Measurements from ENCODE around the gene CAPN10.

The CAPN10 gene

GRCh38 chr2:240597054-240597418 is 10.5 kb downstream of the CAPN10 start:
- no peaks in the 10 kb centered on the region for H3K9me3 ChIP-seq (ENCODE audit: control insufficient read depth, low read length)
- H3K36me3 ChIP-seq (ENCODE audit: control insufficient read depth, insufficient read depth, low read length), result peaks cover 64% of the 10 kb centered on the region
- H3K4me3 ChIP-seq (ENCODE audit: insufficient read depth, low read depth, low read length, poor library complexity, severe bottlenecking), result no peak overlapping the region
- H3K27me3 ChIP-seq (replicated peaks; ENCODE audit: control insufficient read depth, insufficient read depth, low read length, poor library complexity, severe bottlenecking), result no peaks in the 10 kb centered on the region
- no peaks in the 10 kb centered on the region for H3K4me1 ChIP-seq (ENCODE audit: control insufficient read depth, insufficient read depth, low read length, poor library complexity, severe bottlenecking)
- no peak overlapping the region for H3K27ac ChIP-seq (ENCODE audit: insufficient read depth, low read length, poor library complexity, severe bottlenecking)
- DNase-seq, result no peak

GRCh38 chr2:240597419-240598181 is 11.1 kb downstream of the CAPN10 start:
- peaks cover 62% of the 10 kb centered on the region for H3K36me3 ChIP-seq (ENCODE audit: control insufficient read depth, insufficient read depth, low read length)
- no peaks in the 10 kb centered on the region for H3K27me3 ChIP-seq (replicated peaks; ENCODE audit: control insufficient read depth, insufficient read depth, low read length, poor library complexity, severe bottlenecking)
- H3K4me3 ChIP-seq (ENCODE audit: insufficient read depth, low read depth, low read length, poor library complexity, severe bottlenecking), result no peak overlapping the region
- H3K4me1 ChIP-seq (ENCODE audit: control insufficient read depth, insufficient read depth, low read length, poor library complexity, severe bottlenecking), result no peaks in the 10 kb centered on the region
- no peak overlapping the region for H3K27ac ChIP-seq (ENCODE audit: insufficient read depth, low read length, poor library complexity, severe bottlenecking)
- H3K9me3 ChIP-seq (ENCODE audit: control insufficient read depth, low read length), result no peaks in the 10 kb centered on the region
- no peak for DNase-seq

- Histone ChIP-seq H3K4me1 (ENCODE audit: control insufficient read depth, insufficient read depth, low read length, poor library complexity, severe bottlenecking) (no peaks in the 10 kb centered on the region), H3K9me3 (ENCODE audit: control insufficient read depth, low read length) (no peaks in the 10 kb centered on the region), H3K4me3 (ENCODE audit: insufficient read depth, low read depth, low read length, poor library complexity, severe bottlenecking) (no peak overlapping the region), H3K27me3 (replicated peaks; ENCODE audit: control insufficient read depth, insufficient read depth, low read length, poor library complexity, severe bottlenecking) (no peaks in the 10 kb centered on the region), H3K27ac (ENCODE audit: insufficient read depth, low read length, poor library complexity, severe bottlenecking) (no peak overlapping the region), H3K36me3 (ENCODE audit: control insufficient read depth, insufficient read depth, low read length) (peaks cover 56% of the 10 kb centered on the region)
- no peak for DNase-seq
Measured at GRCh38 chr2:240598311-240598911, 11.9 kb downstream of the CAPN10 start.

GRCh38 chr2:240599141-240599583 is 12.6 kb downstream of the CAPN10 start:
- Histone ChIP-seq H3K9me3 (ENCODE audit: control insufficient read depth, low read length) (no peaks in the 10 kb centered on the region), H3K27me3 (replicated peaks; ENCODE audit: control insufficient read depth, insufficient read depth, low read length, poor library complexity, severe bottlenecking) (no peaks in the 10 kb centered on the region), H3K4me1 (ENCODE audit: control insufficient read depth, insufficient read depth, low read length, poor library complexity, severe bottlenecking) (no peaks in the 10 kb centered on the region), H3K4me3 (ENCODE audit: insufficient read depth, low read depth, low read length, poor library complexity, severe bottlenecking) (no peak overlapping the region), H3K27ac (ENCODE audit: insufficient read depth, low read length, poor library complexity, severe bottlenecking) (no peak overlapping the region), H3K36me3 (ENCODE audit: control insufficient read depth, insufficient read depth, low read length) (peaks cover 52% of the 10 kb centered on the region)
- no peak for DNase-seq

GRCh38 chr2:240600451-240600961 is 14.0 kb downstream of the CAPN10 start:
- H3K27ac ChIP-seq (ENCODE audit: insufficient read depth, low read length, poor library complexity, severe bottlenecking), result no peak overlapping the region
- H3K27me3 ChIP-seq (replicated peaks; ENCODE audit: control insufficient read depth, insufficient read depth, low read length, poor library complexity, severe bottlenecking), result no peaks in the 10 kb centered on the region
- DNase-seq, result no peak
- H3K36me3 ChIP-seq (ENCODE audit: control insufficient read depth, insufficient read depth, low read length), result peaks cover 47% of the 10 kb centered on the region
- no peaks in the 10 kb centered on the region for H3K4me1 ChIP-seq (ENCODE audit: control insufficient read depth, insufficient read depth, low read length, poor library complexity, severe bottlenecking)
- no peak overlapping the region for H3K4me3 ChIP-seq (ENCODE audit: insufficient read depth, low read depth, low read length, poor library complexity, severe bottlenecking)
- no peaks in the 10 kb centered on the region for H3K9me3 ChIP-seq (ENCODE audit: control insufficient read depth, low read length)

DNA sequence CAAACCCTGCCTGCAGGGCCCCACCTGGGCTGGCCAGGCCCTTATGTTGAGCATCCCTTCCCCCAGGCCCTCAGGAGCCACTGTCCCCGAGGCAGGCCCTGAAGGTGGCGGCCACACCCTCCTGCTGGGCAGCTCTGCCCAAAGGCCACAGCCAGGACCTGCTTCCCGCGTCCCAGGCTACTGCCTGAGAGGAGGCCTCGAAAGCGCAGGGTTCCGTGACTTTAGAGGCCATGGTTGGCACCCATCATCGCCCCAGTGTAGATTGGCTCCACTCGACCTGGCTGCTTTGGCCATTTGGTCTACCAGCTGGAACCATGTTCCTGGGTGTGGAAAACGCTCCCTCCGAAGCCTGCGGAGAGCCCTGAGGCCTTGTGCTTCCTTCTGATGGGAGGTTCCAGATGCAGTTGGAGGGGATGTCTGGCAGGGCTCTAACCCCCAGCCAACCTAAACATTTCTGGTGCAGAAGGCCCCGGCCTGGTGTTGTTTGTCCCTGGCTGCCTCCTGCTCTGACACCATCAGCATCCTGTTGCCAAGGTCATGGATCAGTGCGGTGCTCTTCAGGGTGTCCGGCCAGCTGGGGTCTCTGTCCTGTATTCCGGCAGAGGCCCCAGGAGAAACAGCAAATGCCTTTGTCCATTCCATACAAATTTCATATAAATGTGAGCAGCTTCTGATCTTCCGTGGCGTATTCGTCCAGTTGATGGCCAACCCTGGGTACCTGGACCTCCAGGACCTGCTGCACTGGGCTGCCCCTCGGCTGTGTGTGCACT is 14.7 kb downstream of the CAPN10 start:
- H3K4me3 ChIP-seq (ENCODE audit: insufficient read depth, low read depth, low read length, poor library complexity, severe bottlenecking), result no peak overlapping the region
- no peaks in the 10 kb centered on the region for H3K9me3 ChIP-seq (ENCODE audit: control insufficient read depth, low read length)
- no peak overlapping the region for H3K27ac ChIP-seq (ENCODE audit: insufficient read depth, low read length, poor library complexity, severe bottlenecking)
- no peaks in the 10 kb centered on the region for H3K27me3 ChIP-seq (replicated peaks; ENCODE audit: control insufficient read depth, insufficient read depth, low read length, poor library complexity, severe bottlenecking)
- no peak for DNase-seq
- no peaks in the 10 kb centered on the region for H3K4me1 ChIP-seq (ENCODE audit: control insufficient read depth, insufficient read depth, low read length, poor library complexity, severe bottlenecking)
- peaks cover 40% of the 10 kb centered on the region for H3K36me3 ChIP-seq (ENCODE audit: control insufficient read depth, insufficient read depth, low read length)

DNA sequence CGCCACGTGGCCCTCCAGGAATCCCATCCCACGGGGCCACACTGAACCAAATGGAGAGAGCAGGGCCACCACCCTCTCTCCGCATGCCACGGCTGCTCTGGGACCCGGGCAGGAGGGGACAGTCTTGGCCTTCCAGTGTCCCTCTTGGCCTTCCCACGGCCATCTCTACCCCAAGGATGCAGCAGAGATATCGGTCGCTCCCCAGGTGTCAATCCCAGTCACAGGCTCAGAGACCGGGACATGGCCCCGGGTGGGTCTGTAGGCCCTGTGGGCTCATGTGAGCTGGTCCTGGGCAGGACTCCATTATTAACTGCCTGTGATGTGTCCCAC is 15.3 kb downstream of the CAPN10 start:
- Histone ChIP-seq H3K4me3 (ENCODE audit: insufficient read depth, low read depth, low read length, poor library complexity, severe bottlenecking) (no peak overlapping the region), H3K9me3 (ENCODE audit: control insufficient read depth, low read length) (no peaks in the 10 kb centered on the region), H3K27ac (ENCODE audit: insufficient read depth, low read length, poor library complexity, severe bottlenecking) (no peak overlapping the region), H3K4me1 (ENCODE audit: control insufficient read depth, insufficient read depth, low read length, poor library complexity, severe bottlenecking) (no peaks in the 10 kb centered on the region), H3K36me3 (ENCODE audit: control insufficient read depth, insufficient read depth, low read length) (peaks cover 34% of the 10 kb centered on the region), H3K27me3 (replicated peaks; ENCODE audit: control insufficient read depth, insufficient read depth, low read length, poor library complexity, severe bottlenecking) (no peaks in the 10 kb centered on the region)
- no peak for DNase-seq

DNA sequence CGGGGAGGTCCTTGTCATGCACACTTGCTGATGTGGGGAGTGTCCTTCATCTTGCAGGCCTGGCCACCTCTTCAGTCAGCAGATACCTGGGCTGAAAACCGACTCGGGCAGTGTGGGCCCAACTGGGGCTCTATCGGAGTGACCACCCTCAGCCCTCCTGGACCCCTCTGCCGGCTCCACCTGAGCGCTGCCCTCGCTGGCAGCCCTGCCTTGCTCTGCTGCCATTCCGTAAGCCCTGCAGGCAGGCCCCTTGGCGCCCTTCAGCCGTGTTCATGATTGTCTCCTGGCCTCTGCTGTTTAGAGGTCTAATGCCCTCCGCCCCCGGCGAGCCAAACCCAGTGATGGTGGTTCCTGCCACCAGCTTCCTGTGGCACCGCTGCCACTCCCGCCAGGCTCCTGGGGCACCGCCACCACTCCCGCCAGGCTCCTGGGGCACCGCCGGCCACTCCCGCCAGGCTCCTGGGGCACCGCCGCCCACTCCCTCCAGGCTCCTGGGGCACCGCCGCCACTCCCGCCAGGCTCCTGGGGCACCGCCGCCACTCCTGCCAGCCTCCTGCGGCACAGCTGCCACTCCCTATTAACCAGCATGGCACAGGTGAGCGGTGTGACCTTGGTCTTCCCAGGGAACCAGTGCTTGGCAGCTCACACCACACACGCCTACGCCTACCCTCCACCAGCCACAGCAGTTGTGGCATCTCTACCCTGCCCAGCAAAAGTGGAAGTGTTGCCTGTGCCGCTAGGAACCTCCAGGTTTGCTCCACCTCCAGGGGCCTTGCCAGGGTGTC is 15.9 kb downstream of the CAPN10 start:
- H3K9me3 ChIP-seq (ENCODE audit: control insufficient read depth, low read length), result no peaks in the 10 kb centered on the region
- H3K27me3 ChIP-seq (replicated peaks; ENCODE audit: control insufficient read depth, insufficient read depth, low read length, poor library complexity, severe bottlenecking), result no peaks in the 10 kb centered on the region
- H3K4me1 ChIP-seq (ENCODE audit: control insufficient read depth, insufficient read depth, low read length, poor library complexity, severe bottlenecking), result no peaks in the 10 kb centered on the region
- peaks cover 28% of the 10 kb centered on the region for H3K36me3 ChIP-seq (ENCODE audit: control insufficient read depth, insufficient read depth, low read length)
- H3K4me3 ChIP-seq (ENCODE audit: insufficient read depth, low read depth, low read length, poor library complexity, severe bottlenecking), result no peak overlapping the region
- H3K27ac ChIP-seq (ENCODE audit: insufficient read depth, low read length, poor library complexity, severe bottlenecking), result no peak overlapping the region
- no peak for DNase-seq

- Histone ChIP-seq H3K9me3 (ENCODE audit: control insufficient read depth, low read length) (no peaks in the 10 kb centered on the region), H3K4me3 (ENCODE audit: insufficient read depth, low read depth, low read length, poor library complexity, severe bottlenecking) (no peak overlapping the region)
Measured at GRCh38 chr2:240603081-240603835, 16.7 kb downstream of the CAPN10 start.

More at GRCh38 chr2:240603081-240603835, 16.7 kb downstream of the CAPN10 start:
- no peaks in the 10 kb centered on the region for H3K27me3 ChIP-seq (replicated peaks; ENCODE audit: control insufficient read depth, insufficient read depth, low read length, poor library complexity, severe bottlenecking)
- no peak for DNase-seq
- H3K4me1 ChIP-seq (ENCODE audit: control insufficient read depth, insufficient read depth, low read length, poor library complexity, severe bottlenecking), result no peaks in the 10 kb centered on the region
- no peak overlapping the region for H3K27ac ChIP-seq (ENCODE audit: insufficient read depth, low read length, poor library complexity, severe bottlenecking)
- H3K36me3 ChIP-seq (ENCODE audit: control insufficient read depth, insufficient read depth, low read length), result peaks cover 20% of the 10 kb centered on the region
